Uterus (tissue), 2 donors: ENCODE measurements around the gene S100A4.

Experiments
- CTCF ChIP-seq, 4 experiments: fragments of 200-600 bp in 2 of 4; fragments of 450-650 bp in 2 of 4; sonication (generic) in 2 of 4; IDR thresholded peaks; one replicate each; pipeline ENCODE4 v1.5.1; 2016 to 2019; ENCODE audit warnings: antibody characterized with exemption in 4 of 4, mild to moderate bottlenecking in 2 of 4, moderate library complexity in 1 of 4
- POLR2A ChIP-seq, 2 donors: fragments of 450-650 bp; IDR thresholded peaks; one replicate each; pipeline ENCODE4 v1.6.1; 2016; ENCODE audit warnings: antibody characterized with exemption in 2 of 2, mild to moderate bottlenecking in 1 of 2, moderate library complexity in 1 of 2

- TF ChIP-seq CTCF (IDR thresholded peaks at IDR 0.05) (no peak), POLR2A (IDR thresholded peaks at IDR 0.05) (no peak)
Measured at GRCh38 chr1:153540394-153541361, 4.9 kb downstream of the S100A4 start, which contains the start of gene S100A5.
